OCI-LY3 (cell line): ENCODE results near the gene TANC1.

Source experiments
- H2AFZ ChIP-seq: fragments of 200-600, 300-600 bp; shearing (Covaris generic); 2 replicates; pipeline ENCODE4 v1.6.0; 2014; ENCODE audit warnings: antibody characterized with exemption, low read depth, low read length
- H3K27ac ChIP-seq: fragments of 200-600, 300-600 bp; sonication (generic); 2 replicates; pipeline ENCODE4 v1.5.1; 2014; ENCODE audit warnings: mild to moderate bottlenecking, low read length, moderate library complexity, mixed read lengths
- H3K27me3 ChIP-seq: fragments of 200-600, 300-600 bp; sonication (generic); 2 replicates; pipeline ENCODE4 v1.6.1; 2014; ENCODE audit warnings: low read depth, low read length, mixed read lengths
- H3K36me3 ChIP-seq: fragments of 200-600, 300-600 bp; sonication (generic); replicated peaks from 2 replicates; pipeline ENCODE3; 2014; ENCODE audit warnings: low read depth, low read length, mixed read lengths
- H3K4me1 ChIP-seq: fragments of 300-600, 200-600 bp; sonication (generic); 2 replicates; pipeline ENCODE4 v1.6.1; 2014; ENCODE audit warnings: low read length, mixed read lengths
- H3K4me2 ChIP-seq: fragments of 200-600, 300-600 bp; sonication (generic); 2 replicates; pipeline ENCODE4 v1.6.1; 2014; ENCODE audit warnings: low read length, mixed read lengths
- H3K4me3 ChIP-seq: fragments of 300-600, 200-600 bp; sonication (generic); 2 replicates; pipeline ENCODE4 v1.5.1; 2014; ENCODE audit warnings: antibody characterized with exemption, mild to moderate bottlenecking, low read length, moderate library complexity
- H3K79me2 ChIP-seq: fragments of 300-600, 200-600 bp; shearing (Covaris generic); 2 replicates; pipeline ENCODE4 v1.6.1; 2014; ENCODE audit warnings: mild to moderate bottlenecking, low read length, mixed read lengths
- H3K9ac ChIP-seq: fragments of 300-600, 200-600 bp; shearing (Covaris generic); 2 replicates; pipeline ENCODE4 v1.6.0; 2014; ENCODE audit warnings: mild to moderate bottlenecking, low read length, moderate library complexity
- H3K9me3 ChIP-seq: fragments of 200-600, 300-600 bp; shearing (Covaris generic); 2 replicates; pipeline ENCODE4 v1.6.1; 2014; ENCODE audit warnings: low read length, mixed read lengths; ENCODE audit not compliant: insufficient read depth
- H4K20me1 ChIP-seq: fragments of 200-600, 300-600 bp; sonication (generic); 2 replicates; pipeline ENCODE4 v1.6.1; 2016; ENCODE audit warnings: low read length, mixed read lengths; ENCODE audit not compliant: insufficient read depth
- CTCF ChIP-seq: fragments of 200-600, 300-600 bp; sonication (generic); IDR thresholded peaks from 2 replicates; pipeline ENCODE4 v1.5.1; 2014; ENCODE audit warnings: antibody characterized with exemption, low read length, low read depth
- EZH2phosphoT487 ChIP-seq: fragments of 200-600 bp; shearing (Covaris generic); IDR thresholded peaks from 2 replicates; pipeline ENCODE4 v1.6.1; 2018; ENCODE audit warnings: antibody characterized with exemption, mixed run types, low read depth

TANC1 gene

GRCh38 chr2:159177357-159177756, 208.9 kb downstream of the TANC1 start:
- no peaks in the 10 kb centered on the region for H3K27me3 ChIP-seq
- H3K4me2 ChIP-seq: no peak overlapping the region
- no peaks in the 10 kb centered on the region for H4K20me1 ChIP-seq
- TF ChIP-seq CTCF (no peak), EZH2phosphoT487 (no peak)
- H3K4me1 ChIP-seq: no peaks in the 10 kb centered on the region
- H3K79me2 ChIP-seq: no peaks in the 10 kb centered on the region
- H3K9me3 ChIP-seq: no peaks in the 10 kb centered on the region
- H3K4me3 ChIP-seq: no peak overlapping the region
- H3K27ac ChIP-seq: no peak overlapping the region
- no peak overlapping the region for H2AFZ ChIP-seq
- no peaks in the 10 kb centered on the region for H3K36me3 ChIP-seq
- H3K9ac ChIP-seq: no peak overlapping the region

- TF ChIP-seq EZH2phosphoT487 (no peak), CTCF (no peak)
- no peaks in the 10 kb centered on the region for H3K79me2 ChIP-seq
- H4K20me1 ChIP-seq: no peaks in the 10 kb centered on the region
- no peak overlapping the region for H3K4me3 ChIP-seq
- H2AFZ ChIP-seq: no peak overlapping the region
- H3K27me3 ChIP-seq: no peaks in the 10 kb centered on the region
- H3K36me3 ChIP-seq: no peaks in the 10 kb centered on the region
- no peak overlapping the region for H3K9ac ChIP-seq
- no peaks in the 10 kb centered on the region for H3K9me3 ChIP-seq
- no peaks in the 10 kb centered on the region for H3K4me1 ChIP-seq
- H3K27ac ChIP-seq: no peak overlapping the region
- no peak overlapping the region for H3K4me2 ChIP-seq
Observed at GRCh38 chr2:159177957-159178356, 209.5 kb downstream of the TANC1 start.

- no peaks in the 10 kb centered on the region for H4K20me1 ChIP-seq
- no peak overlapping the region for H3K27ac ChIP-seq
- no peak overlapping the region for H2AFZ ChIP-seq
- no peaks in the 10 kb centered on the region for H3K9me3 ChIP-seq
- H3K4me1 ChIP-seq: no peaks in the 10 kb centered on the region
- H3K27me3 ChIP-seq: no peaks in the 10 kb centered on the region
- H3K4me2 ChIP-seq: no peak overlapping the region
- no peak for TF ChIP-seq EZH2phosphoT487
- no peak for TF ChIP-seq CTCF
- no peak overlapping the region for H3K9ac ChIP-seq
- no peaks in the 10 kb centered on the region for H3K36me3 ChIP-seq
- no peaks in the 10 kb centered on the region for H3K79me2 ChIP-seq
- no peak overlapping the region for H3K4me3 ChIP-seq
Observed at GRCh38 chr2:159179096-159179495, 210.7 kb downstream of the TANC1 start.

GRCh38 chr2:159179696-159180095, 211.3 kb downstream of the TANC1 start:
- Histone ChIP-seq H3K4me2 (no peak overlapping the region), H3K4me3 (no peak overlapping the region), H2AFZ (no peak overlapping the region), H3K9me3 (no peaks in the 10 kb centered on the region), H3K36me3 (no peaks in the 10 kb centered on the region), H3K9ac (no peak overlapping the region), H4K20me1 (no peaks in the 10 kb centered on the region), H3K27ac (no peak overlapping the region), H3K4me1 (no peaks in the 10 kb centered on the region), H3K27me3 (no peaks in the 10 kb centered on the region), H3K79me2 (no peaks in the 10 kb centered on the region)
- TF ChIP-seq CTCF (no peak), EZH2phosphoT487 (no peak)
